ENCODE measurements around the gene DHX35. TPM values are rescaled to one million over a fixed set of nuclear protein-coding genes. Genes with fewer than 3 reads are reported as not detected.

The DHX35 gene
- polyA plus RNA-seq, 1 donor from 2014 or later: 21.3 TPM

DNA sequence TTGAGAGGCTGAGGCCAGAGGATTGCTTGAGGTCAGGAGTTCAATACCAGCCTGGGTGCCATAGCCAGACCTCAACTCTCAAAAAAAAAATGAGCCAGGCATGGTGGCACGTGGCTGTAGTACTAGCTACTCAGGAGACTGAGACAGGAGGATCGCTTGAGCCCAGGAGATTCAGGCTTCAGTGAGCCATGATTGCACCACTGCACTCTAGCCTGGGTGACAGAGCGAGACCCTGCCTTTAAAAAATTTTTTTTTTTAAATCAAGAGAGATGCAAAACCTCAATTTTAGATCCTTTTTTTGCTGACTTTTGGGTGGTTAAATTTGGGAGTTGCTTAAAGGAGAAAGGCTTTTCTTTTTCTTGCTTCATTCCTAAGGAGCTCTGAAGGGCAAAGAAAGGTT lies 70.9 kb downstream of the DHX35 start:
- H4K20me1 ChIP-seq (ENCODE audit: insufficient read depth): no peaks in the 10 kb centered on the region
- H3K9me2 ChIP-seq (ENCODE audit: insufficient read depth, low read length): no peaks in the 10 kb centered on the region

DNA sequence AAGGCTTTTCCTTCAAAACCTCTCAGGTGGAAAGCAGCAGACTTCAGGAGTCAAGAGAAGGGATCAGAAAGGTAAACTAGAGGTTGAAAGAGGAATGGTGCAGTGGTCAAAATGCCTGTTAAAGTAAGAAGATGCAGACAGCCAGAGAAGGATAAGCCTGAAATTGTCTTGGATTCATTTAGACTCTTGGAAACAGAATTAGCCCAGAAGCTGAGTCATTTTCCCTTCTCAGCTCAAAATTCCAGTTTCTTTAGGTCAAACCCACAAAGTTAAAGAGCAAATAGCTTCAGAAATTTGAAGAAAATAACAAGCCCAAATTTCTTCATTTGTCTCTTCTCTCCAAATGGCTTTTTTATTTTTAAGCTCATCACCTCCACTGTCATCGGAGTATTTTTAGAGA lies 73.9 kb downstream of the DHX35 start:
- no peaks in the 10 kb centered on the region for H4K20me1 ChIP-seq (ENCODE audit: insufficient read depth)
- H2AFZ ChIP-seq (ENCODE audit: low read depth, low read length): no peak overlapping the region
- H3K27me3 ChIP-seq (ENCODE audit: insufficient read depth, low read depth, low read length): no peaks in the 10 kb centered on the region
- no peaks in the 10 kb centered on the region for H3K79me2 ChIP-seq (replicated peaks; ENCODE audit: insufficient read depth, low read length)
- no peak overlapping the region for H3K9ac ChIP-seq (ENCODE audit: low read length)
- no peak overlapping the region for H3K4me2 ChIP-seq (ENCODE audit: low read length)
- no peaks in the 10 kb centered on the region for H3F3A ChIP-seq (ENCODE audit: insufficient read depth, low read length, poor library complexity, severe bottlenecking)
- peaks cover 5% of the 10 kb centered on the region for H3K36me3 ChIP-seq (ENCODE audit: insufficient read depth, low read length)
- no peak overlapping the region for H3K4me3 ChIP-seq (ENCODE audit: low read length)
- no peaks in the 10 kb centered on the region for H3K9me3 ChIP-seq (ENCODE audit: low read length)
- no peak overlapping the region for H3K27ac ChIP-seq (ENCODE audit: low read length)
- H3K9me2 ChIP-seq (ENCODE audit: insufficient read depth, low read length): no peaks in the 10 kb centered on the region
- TF ChIP-seq, protein P1, sequence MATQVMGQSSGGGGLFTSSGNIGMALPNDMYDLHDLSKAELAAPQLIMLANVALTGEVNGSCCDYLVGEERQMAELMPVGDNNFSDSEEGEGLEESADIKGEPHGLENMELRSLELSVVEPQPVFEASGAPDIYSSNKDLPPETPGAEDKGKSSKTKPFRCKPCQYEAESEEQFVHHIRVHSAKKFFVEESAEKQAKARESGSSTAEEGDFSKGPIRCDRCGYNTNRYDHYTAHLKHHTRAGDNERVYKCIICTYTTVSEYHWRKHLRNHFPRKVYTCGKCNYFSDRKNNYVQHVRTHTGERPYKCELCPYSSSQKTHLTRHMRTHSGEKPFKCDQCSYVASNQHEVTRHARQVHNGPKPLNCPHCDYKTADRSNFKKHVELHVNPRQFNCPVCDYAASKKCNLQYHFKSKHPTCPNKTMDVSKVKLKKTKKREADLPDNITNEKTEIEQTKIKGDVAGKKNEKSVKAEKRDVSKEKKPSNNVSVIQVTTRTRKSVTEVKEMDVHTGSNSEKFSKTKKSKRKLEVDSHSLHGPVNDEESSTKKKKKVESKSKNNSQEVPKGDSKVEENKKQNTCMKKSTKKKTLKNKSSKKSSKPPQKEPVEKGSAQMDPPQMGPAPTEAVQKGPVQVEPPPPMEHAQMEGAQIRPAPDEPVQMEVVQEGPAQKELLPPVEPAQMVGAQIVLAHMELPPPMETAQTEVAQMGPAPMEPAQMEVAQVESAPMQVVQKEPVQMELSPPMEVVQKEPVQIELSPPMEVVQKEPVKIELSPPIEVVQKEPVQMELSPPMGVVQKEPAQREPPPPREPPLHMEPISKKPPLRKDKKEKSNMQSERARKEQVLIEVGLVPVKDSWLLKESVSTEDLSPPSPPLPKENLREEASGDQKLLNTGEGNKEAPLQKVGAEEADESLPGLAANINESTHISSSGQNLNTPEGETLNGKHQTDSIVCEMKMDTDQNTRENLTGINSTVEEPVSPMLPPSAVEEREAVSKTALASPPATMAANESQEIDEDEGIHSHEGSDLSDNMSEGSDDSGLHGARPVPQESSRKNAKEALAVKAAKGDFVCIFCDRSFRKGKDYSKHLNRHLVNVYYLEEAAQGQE (IDR thresholded peaks at IDR 0.05; ENCODE audit: borderline replicate concordance): no peak
- TF ChIP-seq EZH2 (IDR thresholded peaks at IDR 0.05; ENCODE audit: borderline replicate concordance, insufficient read depth, low read length, poor library complexity, severe bottlenecking): no peak
- TF ChIP-seq EP300 (conservative IDR thresholded peaks at IDR 0.05; ENCODE audit: poor library complexity, severe bottlenecking): no peak
- TF ChIP-seq TAF1 (IDR thresholded peaks at IDR 0.05; ENCODE audit: low read depth): no peak
- TF ChIP-seq MXI1 (conservative IDR thresholded peaks at IDR 0.05; ENCODE audit: poor library complexity, severe bottlenecking): no peak
- TF ChIP-seq SMC3 (conservative IDR thresholded peaks at IDR 0.05; ENCODE audit: poor library complexity): no peak

More for the DNA sequence above, 70.9 kb downstream of the DHX35 start:
- Histone ChIP-seq H3K27ac (ENCODE audit: low read length) (no peak overlapping the region), H3K9ac (ENCODE audit: low read length) (no peak overlapping the region), H3K79me2 (replicated peaks; ENCODE audit: insufficient read depth, low read length) (no peaks in the 10 kb centered on the region), H3K36me3 (ENCODE audit: insufficient read depth, low read length) (peaks cover 5% of the 10 kb centered on the region), H3F3A (ENCODE audit: insufficient read depth, low read length, poor library complexity, severe bottlenecking) (no peaks in the 10 kb centered on the region), H3K4me3 (ENCODE audit: low read length) (no peak overlapping the region), H3K4me2 (ENCODE audit: low read length) (no peak overlapping the region), H3K27me3 (ENCODE audit: insufficient read depth, low read depth, low read length) (no peaks in the 10 kb centered on the region), H3K9me3 (ENCODE audit: low read length) (no peaks in the 10 kb centered on the region), H2AFZ (ENCODE audit: low read depth, low read length) (no peak overlapping the region)
- TF ChIP-seq, protein P2, sequence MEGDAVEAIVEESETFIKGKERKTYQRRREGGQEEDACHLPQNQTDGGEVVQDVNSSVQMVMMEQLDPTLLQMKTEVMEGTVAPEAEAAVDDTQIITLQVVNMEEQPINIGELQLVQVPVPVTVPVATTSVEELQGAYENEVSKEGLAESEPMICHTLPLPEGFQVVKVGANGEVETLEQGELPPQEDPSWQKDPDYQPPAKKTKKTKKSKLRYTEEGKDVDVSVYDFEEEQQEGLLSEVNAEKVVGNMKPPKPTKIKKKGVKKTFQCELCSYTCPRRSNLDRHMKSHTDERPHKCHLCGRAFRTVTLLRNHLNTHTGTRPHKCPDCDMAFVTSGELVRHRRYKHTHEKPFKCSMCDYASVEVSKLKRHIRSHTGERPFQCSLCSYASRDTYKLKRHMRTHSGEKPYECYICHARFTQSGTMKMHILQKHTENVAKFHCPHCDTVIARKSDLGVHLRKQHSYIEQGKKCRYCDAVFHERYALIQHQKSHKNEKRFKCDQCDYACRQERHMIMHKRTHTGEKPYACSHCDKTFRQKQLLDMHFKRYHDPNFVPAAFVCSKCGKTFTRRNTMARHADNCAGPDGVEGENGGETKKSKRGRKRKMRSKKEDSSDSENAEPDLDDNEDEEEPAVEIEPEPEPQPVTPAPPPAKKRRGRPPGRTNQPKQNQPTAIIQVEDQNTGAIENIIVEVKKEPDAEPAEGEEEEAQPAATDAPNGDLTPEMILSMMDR (IDR thresholded peaks at IDR 0.05; ENCODE audit: poor library complexity, severe bottlenecking): no peak
- TF ChIP-seq, protein P1 (IDR thresholded peaks at IDR 0.05; ENCODE audit: borderline replicate concordance): no peak
- TF ChIP-seq TAF1 (IDR thresholded peaks at IDR 0.05; ENCODE audit: low read depth): no peak
- TF ChIP-seq POLR2AphosphoS5 (IDR thresholded peaks at IDR 0.05): no peak
- TF ChIP-seq MXI1 (conservative IDR thresholded peaks at IDR 0.05; ENCODE audit: poor library complexity, severe bottlenecking): no peak
- TF ChIP-seq EZH2 (IDR thresholded peaks at IDR 0.05; ENCODE audit: borderline replicate concordance, insufficient read depth, low read length, poor library complexity, severe bottlenecking): no peak
- no peak for TF ChIP-seq EP300 (conservative IDR thresholded peaks at IDR 0.05; ENCODE audit: poor library complexity, severe bottlenecking)
- no peak for TF ChIP-seq SMC3 (conservative IDR thresholded peaks at IDR 0.05; ENCODE audit: poor library complexity)
- no peak for TF ChIP-seq RAD21 (conservative IDR thresholded peaks at IDR 0.05)

Data from neural cell (in vitro differentiated cells).